DOHH2 (cell line): ENCODE results near the gene KIF5C.

Source experiments
- EZH2phosphoT487 ChIP-seq: fragments of 200-600 bp; sonication (generic); IDR thresholded peaks from 2 replicates; pipeline ENCODE4 v1.6.1; 2017; ENCODE audit warnings: borderline replicate concordance, mild to moderate bottlenecking, antibody characterized with exemption, low read length, moderate library complexity, mixed read lengths
- TF ChIP-seq, protein P1 (sequence below): fragments of 200-600 bp; sonication (generic); IDR thresholded peaks from one replicate; pipeline ENCODE4 v1.5.1; 2014; ENCODE audit warnings: antibody characterized with exemption, mild to moderate bottlenecking, low read depth, low read length; ENCODE audit not compliant: poor library complexity, severe bottlenecking

DNA sequence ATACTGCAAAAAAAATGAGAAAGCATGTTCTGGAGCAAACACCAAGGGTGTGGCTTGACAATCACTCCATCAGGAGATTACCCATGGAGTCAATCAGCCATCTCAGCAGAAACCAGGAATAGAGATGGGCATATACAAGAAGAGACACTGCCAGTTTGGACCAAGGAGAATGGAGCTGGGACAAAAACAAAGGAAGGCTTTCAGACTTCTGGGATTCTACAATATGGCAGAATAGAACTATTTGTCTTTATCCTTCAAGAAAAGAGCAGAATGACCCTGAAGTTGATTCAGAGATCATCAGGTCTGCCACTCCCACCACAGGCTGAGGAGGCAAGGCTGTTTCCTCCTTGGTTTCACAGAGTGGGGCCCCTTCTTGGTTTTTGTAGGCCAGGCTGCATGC, 48.2 kb upstream of the KIF5C start:
- TF ChIP-seq, protein P1, sequence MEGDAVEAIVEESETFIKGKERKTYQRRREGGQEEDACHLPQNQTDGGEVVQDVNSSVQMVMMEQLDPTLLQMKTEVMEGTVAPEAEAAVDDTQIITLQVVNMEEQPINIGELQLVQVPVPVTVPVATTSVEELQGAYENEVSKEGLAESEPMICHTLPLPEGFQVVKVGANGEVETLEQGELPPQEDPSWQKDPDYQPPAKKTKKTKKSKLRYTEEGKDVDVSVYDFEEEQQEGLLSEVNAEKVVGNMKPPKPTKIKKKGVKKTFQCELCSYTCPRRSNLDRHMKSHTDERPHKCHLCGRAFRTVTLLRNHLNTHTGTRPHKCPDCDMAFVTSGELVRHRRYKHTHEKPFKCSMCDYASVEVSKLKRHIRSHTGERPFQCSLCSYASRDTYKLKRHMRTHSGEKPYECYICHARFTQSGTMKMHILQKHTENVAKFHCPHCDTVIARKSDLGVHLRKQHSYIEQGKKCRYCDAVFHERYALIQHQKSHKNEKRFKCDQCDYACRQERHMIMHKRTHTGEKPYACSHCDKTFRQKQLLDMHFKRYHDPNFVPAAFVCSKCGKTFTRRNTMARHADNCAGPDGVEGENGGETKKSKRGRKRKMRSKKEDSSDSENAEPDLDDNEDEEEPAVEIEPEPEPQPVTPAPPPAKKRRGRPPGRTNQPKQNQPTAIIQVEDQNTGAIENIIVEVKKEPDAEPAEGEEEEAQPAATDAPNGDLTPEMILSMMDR: no peak
- no peak for TF ChIP-seq EZH2phosphoT487
